ENCODE data around the gene AADACL4. TPM values are rescaled to one million over a fixed set of nuclear protein-coding genes. Genes with fewer than 3 reads are reported as not detected.

AADACL4 gene
- total RNA-seq, 2 experiments from 2014 or later: not detected

DNA sequence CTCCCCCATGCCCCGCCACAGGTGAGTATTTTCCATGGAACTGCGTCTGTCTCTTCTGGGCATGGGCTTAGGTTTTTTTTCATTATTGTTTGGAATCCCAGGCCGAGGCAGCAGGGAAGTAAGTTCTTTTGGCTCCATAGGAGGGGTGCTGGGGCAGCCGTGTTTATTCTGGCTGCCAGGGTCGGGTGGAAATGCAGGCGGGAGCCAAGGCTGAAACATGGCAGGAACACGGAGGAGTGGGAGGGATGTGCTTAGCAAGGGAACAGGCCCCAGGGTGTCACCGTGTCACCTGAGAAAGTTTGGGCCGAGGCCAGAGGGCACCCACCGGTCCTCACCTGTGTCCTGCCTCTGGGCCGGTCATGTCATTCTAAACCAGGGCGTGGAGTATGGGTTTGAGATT lies 21.4 kb upstream of the AADACL4 start:
- H3K36me3 Mint-ChIP-seq: peaks cover under 1% of the 10 kb centered on the region
- DNase-seq: no peak
- ATAC-seq (ENCODE audit: low read depth): no peak
- no peaks in the 10 kb centered on the region for H3K9me3 Mint-ChIP-seq
- H3K27me3 Mint-ChIP-seq: no peaks in the 10 kb centered on the region
- H3K27ac Mint-ChIP-seq: no peak overlapping the region
- H3K4me1 Mint-ChIP-seq: peaks cover 26% of the 10 kb centered on the region
- H3K4me3 Mint-ChIP-seq: no peak overlapping the region
- POLR2A ChIA-PET: interaction anchor here (1.4 kb wide), 1 partner anchor 112 kb away, joined by 4 read pairs; no protein-coding TSS in a partner anchor

DNA sequence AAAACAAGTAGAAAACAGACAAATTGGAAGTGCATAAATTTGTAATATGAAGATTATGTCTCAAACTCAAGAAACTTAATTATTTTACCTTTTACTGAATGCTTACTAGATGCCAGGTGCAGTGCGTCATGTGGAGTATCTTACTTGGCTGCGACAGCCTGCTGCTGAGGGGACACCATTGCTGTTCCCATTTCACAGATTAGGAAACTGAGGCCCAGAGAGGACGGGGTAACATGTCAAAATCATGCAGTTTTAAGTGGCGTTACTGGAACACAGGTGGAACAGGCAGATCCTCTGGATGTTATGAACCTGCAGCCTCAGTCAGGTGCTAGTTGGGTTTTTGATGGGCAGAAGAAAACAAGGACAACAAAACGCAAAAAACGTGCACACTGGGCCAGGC lies 18.6 kb upstream of the AADACL4 start:
- POLR2A ChIA-PET: no interaction called here
- no peaks in the 10 kb centered on the region for H3K9me3 Mint-ChIP-seq
- ATAC-seq (ENCODE audit: low read depth) (no peak), DNase-seq (no peak)
- H3K36me3 Mint-ChIP-seq: no peaks in the 10 kb centered on the region
- peaks cover 18% of the 10 kb centered on the region for H3K4me1 Mint-ChIP-seq
- no peak overlapping the region for H3K27ac Mint-ChIP-seq
- H3K4me3 Mint-ChIP-seq: no peak overlapping the region
- H3K27me3 Mint-ChIP-seq: peaks cover 2% of the 10 kb centered on the region

DNA sequence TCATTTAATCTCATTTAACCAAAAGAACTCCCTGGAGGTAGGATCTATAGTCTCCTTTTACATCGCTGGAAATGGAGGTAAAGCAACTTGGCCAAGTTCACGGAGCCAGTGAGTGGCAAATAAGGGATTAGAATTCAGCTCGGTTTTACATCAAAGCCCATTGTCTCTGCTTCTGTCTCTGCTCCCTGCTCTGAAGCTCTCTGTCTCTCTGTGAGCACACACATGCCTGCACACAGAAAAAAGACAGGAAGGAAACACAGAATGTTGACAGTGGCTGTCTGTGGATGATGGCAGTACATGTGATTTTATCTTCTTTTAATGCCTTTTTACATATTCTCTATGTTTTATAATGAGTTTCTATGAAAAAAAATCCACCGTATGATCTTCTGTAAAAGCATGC lies 17.0 kb upstream of the AADACL4 start:
- no peak overlapping the region for H3K4me3 Mint-ChIP-seq
- DNase-seq (no peak), ATAC-seq (ENCODE audit: low read depth) (no peak)
- peaks cover 10% of the 10 kb centered on the region for H3K4me1 Mint-ChIP-seq
- H3K27me3 Mint-ChIP-seq: peaks cover 2% of the 10 kb centered on the region
- no peak overlapping the region for H3K27ac Mint-ChIP-seq
- H3K9me3 Mint-ChIP-seq: no peaks in the 10 kb centered on the region
- POLR2A ChIA-PET: interaction anchor here (0.5 kb wide), 1 partner anchor 318 kb away, joined by 8 read pairs; no protein-coding TSS in a partner anchor
- no peaks in the 10 kb centered on the region for H3K36me3 Mint-ChIP-seq

DNA sequence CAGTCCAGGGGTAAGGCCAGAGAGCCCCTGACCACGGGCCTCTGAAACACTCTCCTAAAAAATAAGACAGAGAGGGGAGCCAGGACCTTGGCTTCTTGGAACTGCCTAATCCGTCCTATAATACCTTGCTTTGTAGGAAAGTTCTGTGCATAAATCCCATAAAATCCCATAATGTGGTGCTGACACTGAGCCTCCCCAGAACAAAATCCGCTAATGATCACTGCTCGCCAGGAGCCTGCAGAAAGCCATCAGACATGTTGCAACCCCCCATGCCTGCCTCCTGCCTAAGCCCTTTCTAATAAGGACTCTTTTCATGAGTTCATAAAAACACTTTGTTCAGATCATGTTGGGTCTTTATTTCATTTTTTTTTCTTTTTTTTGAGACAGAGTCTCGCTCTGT lies 16.6 kb upstream of the AADACL4 start:
- Mint-ChIP-seq H3K4me3 (no peak overlapping the region), H3K4me1 (peaks cover 10% of the 10 kb centered on the region), H3K9me3 (no peaks in the 10 kb centered on the region), H3K36me3 (no peaks in the 10 kb centered on the region), H3K27me3 (peaks cover 2% of the 10 kb centered on the region), H3K27ac (no peak overlapping the region)
- POLR2A ChIA-PET: no interaction called here
- DNase-seq (no peak), ATAC-seq (ENCODE audit: low read depth) (no peak)

DNA sequence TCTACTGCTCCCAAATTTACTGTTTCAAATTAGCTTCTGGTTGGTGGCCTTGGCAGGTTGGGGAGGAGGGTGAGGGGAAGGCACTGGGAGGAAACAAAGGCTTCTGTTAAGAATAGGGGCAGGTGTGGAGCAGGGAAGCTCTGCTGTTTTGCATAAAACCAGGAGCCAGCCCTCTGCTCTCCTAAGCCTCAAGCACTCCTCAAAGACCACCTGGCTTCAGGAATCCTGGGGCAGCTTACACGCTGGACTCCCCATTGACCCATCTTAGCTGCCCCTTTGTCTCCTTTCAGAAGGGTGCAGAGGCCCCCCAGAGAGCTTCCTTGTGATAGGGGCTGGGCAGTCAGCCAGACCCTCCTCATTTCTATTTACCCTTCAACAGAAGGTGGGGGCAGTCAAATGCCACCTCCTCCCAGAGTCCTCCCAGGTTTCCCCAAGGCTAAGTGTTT lies 14.4 kb upstream of the AADACL4 start:
- ATAC-seq (ENCODE audit: low read depth): no peak

DNA sequence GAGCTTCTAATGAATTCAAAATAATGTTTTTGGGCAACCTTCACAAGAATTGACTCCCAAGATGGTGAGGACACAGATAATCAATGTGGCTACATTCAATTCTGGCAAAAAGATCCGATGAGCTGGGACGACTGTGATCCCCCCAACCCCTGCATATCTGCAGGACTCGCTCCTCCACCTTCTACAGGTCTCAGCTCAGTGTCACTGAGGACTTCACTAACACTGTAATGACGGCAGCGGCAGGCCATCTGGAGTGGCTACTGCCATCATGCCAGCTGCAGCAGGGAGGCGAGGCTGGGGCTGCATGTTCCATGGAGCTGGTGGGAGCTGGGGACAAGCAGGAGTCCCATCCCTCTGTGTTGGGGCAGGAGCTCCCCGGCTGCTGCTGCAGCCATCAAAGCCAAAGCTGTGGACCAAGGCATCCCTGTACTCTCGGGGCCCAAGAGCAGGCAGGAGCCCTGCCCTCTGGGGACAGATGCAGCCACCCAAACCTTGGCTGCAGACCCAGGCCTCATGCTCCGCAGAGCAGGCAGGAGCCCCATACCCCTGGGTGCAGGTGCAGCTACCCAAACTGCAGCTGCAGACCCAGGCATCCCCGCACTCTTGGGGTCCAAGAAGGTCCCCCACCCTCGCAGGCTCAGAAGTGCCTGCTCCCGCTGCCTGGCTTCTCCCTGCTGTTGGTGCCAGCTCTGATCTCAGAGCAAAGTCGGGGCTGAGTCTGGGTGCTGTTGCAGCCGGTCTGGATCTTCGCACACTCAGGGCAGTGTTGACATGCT lies 13.7 kb upstream of the AADACL4 start:
- H3K9me3 Mint-ChIP-seq: no peaks in the 10 kb centered on the region
- ATAC-seq (ENCODE audit: low read depth): no peak
- no peak for DNase-seq
- no peaks in the 10 kb centered on the region for H3K36me3 Mint-ChIP-seq
- H3K27me3 Mint-ChIP-seq: peaks cover 5% of the 10 kb centered on the region
- no peak overlapping the region for H3K27ac Mint-ChIP-seq
- H3K4me1 Mint-ChIP-seq: peaks cover 17% of the 10 kb centered on the region
- POLR2A ChIA-PET: no interaction called here
- H3K4me3 Mint-ChIP-seq: no peak overlapping the region

More for the DNA sequence above, 14.4 kb upstream of the AADACL4 start:
- Mint-ChIP-seq H3K9me3 (no peaks in the 10 kb centered on the region), H3K4me3 (no peak overlapping the region), H3K27ac (no peak overlapping the region), H3K4me1 (peaks cover 17% of the 10 kb centered on the region), H3K27me3 (peaks cover 5% of the 10 kb centered on the region), H3K36me3 (no peaks in the 10 kb centered on the region)
- POLR2A ChIA-PET: no interaction called here
- DNase-seq: no peak

DNA sequence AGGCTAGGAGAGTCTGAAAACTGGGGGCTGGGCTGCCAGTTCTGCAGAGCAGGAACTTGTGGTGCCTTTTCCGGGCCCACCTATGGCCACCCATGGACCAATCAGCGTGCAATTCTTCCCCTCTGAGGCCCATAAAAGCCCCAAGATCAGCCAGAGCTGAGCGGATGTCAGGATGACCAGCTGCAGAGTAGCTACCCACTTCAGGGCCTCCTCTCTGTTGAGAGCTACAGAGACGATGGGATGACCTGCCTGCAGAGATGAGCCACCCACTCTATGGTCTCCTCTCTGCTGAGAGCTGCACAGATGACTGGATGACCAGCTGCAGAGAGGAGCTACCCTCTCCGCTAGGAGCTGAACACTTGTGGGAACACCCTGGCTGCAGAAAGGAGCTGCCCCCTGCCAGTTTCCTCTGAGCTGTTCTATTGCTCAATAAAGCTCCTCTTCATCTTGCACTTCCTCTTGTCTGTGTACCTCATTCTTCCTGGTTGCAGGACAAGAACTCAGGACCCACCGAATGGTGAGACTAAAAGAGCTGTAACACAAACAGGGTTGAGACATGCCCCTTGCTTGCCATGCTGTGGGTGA lies 12.8 kb upstream of the AADACL4 start:
- H3K27me3 Mint-ChIP-seq: peaks cover 5% of the 10 kb centered on the region
- H3K4me1 Mint-ChIP-seq: peaks cover 17% of the 10 kb centered on the region
- POLR2A ChIA-PET: interaction anchor here (1.3 kb wide), 1 partner anchor 13 kb away, joined by 4 read pairs; the partner anchor contains the start of gene DHRS3
- H3K9me3 Mint-ChIP-seq: no peaks in the 10 kb centered on the region
- H3K36me3 Mint-ChIP-seq: no peaks in the 10 kb centered on the region
- no peak for DNase-seq
- ATAC-seq (ENCODE audit: low read depth): no peak
- H3K4me3 Mint-ChIP-seq: no peak overlapping the region
- H3K27ac Mint-ChIP-seq: no peak overlapping the region

DNA sequence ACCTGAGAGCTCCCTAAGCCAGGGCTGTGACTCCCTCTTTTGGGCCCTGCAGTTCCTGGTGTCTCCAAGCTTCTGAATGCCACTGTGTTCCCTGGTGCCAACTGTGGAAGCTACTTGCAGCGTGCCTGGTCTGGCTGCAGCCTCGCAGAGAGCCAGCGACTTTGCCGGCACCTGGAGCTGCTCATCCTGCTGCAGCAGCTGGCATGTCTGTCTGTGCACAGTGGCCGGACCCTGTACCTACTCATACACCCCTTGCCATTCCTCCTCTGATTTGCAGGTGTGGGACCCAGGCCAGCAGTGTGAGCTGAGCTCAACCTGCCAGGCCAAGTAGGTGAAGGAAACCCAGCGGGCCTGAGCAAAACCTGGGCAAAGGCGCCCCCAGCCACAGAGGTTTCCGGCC lies 12.3 kb upstream of the AADACL4 start:
- H3K36me3 Mint-ChIP-seq: no peaks in the 10 kb centered on the region
- H3K9me3 Mint-ChIP-seq: no peaks in the 10 kb centered on the region
- POLR2A ChIA-PET: interaction anchor here (1.3 kb wide), 1 partner anchor 14 kb away, joined by 4 read pairs; the partner anchor contains the start of gene DHRS3
- no peak overlapping the region for H3K4me3 Mint-ChIP-seq
- H3K4me1 Mint-ChIP-seq: peaks cover 17% of the 10 kb centered on the region
- H3K27ac Mint-ChIP-seq: no peak overlapping the region
- ATAC-seq (ENCODE audit: low read depth) (no peak), DNase-seq (no peak)
- H3K27me3 Mint-ChIP-seq: peaks cover 5% of the 10 kb centered on the region

DNA sequence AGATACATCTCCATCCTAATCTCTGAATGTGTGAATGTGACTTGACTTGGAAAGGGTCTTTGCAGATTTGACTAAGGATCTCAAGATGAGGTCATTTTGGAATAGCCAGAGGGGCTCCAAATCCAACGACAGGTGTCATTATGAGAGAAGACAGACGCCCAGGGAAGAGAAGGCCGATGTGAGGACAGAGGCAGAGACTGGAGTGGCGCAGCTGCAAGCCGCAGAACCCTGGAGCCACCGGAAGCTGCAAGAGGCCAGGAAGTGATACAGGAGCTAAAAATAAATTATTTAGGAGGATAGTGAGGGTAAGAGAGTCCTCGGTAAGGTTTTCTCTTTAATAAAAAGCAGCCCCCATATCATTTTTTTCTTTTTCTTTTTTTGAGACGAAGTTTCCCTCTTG lies 9.7 kb upstream of the AADACL4 start:
- POLR2A ChIA-PET: interaction anchor here (0.6 kb wide), 1 partner anchor 830 kb away, joined by 3 read pairs; no protein-coding TSS in a partner anchor
- Mint-ChIP-seq H3K27ac (no peak overlapping the region), H3K9me3 (peaks cover under 1% of the 10 kb centered on the region), H3K4me1 (peaks cover 10% of the 10 kb centered on the region), H3K4me3 (peak overlapping the region; percentile 22), H3K36me3 (no peaks in the 10 kb centered on the region), H3K27me3 (peaks cover 6% of the 10 kb centered on the region)
- ATAC-seq (ENCODE audit: low read depth): peak; percentile 50
- DNase-seq: no peak

DNA sequence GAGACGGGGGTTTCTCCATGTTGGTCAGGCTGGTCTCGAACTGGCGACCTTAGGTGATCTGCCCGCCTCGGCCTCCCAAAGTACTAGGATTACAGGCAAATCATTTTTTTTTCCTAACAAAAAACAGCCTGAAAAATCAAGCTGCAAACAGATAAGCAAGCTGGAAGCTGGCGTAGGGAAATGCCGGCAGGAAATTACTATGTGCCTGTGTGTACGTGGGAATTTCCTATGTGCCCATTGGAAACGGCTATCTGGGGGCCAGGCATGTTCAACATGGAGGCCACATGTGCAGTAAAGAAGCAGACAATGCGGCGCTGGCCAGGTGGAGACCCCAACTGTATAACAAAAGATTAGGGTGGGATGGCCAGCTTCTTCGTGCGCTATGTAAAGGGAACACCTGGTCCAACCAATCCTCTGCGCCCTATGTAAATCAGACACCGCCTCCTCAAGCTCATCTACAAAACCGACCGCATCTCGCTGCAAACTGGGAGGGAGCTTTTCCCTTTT lies 9.1 kb upstream of the AADACL4 start:
- H3K27ac Mint-ChIP-seq: no peak overlapping the region
- ATAC-seq (ENCODE audit: low read depth) (no peak), DNase-seq (no peak)
- POLR2A ChIA-PET: interaction anchor here (0.6 kb wide), 1 partner anchor 831 kb away, joined by 3 read pairs; no protein-coding TSS in a partner anchor
- H3K4me3 Mint-ChIP-seq: no peak overlapping the region
- H3K4me1 Mint-ChIP-seq: peaks cover 10% of the 10 kb centered on the region
- peaks cover 5% of the 10 kb centered on the region for H3K27me3 Mint-ChIP-seq
- H3K36me3 Mint-ChIP-seq: no peaks in the 10 kb centered on the region
- peaks cover 6% of the 10 kb centered on the region for H3K9me3 Mint-ChIP-seq

DNA sequence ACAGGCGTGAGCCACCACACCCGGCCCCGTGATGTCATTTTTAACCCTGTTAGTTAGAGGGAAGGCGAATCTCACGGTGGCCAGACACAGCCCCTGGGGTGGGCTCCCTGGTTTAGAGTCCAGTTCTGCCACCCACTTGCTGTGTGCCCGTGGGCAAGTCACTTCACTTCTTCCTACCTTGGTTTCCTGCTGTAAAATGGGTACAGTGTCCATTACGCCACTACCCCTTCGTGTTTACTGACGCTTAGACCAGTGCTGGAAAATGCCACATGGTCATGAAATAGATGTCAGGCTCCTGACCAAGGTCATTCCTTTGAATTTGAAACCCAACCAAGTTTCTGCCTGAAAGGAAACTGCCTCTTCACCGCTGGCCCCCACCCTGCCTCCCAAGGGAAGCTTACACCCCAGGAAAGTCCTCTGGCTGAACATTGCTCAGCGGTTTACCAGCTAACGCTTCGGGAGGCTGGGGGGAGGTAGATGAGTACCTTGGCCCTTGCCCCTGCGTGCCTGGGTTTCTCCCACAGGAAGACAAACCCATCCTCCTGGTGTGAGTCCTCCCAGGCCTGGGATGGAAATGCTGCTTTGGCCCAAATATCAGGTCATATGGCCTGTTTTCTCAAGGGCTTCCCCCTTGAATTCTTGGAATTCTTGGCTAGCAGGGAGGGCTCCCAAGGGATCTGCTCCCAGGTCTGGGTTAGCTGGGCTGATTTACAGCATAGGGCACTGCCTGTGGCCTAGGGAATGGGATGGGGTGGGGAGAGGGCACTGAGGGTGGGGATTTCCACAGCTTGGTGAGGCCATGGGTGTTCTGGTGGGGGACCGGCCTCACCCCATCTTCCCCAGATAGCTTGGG lies 7.6 kb upstream of the AADACL4 start:
- Mint-ChIP-seq H3K36me3 (no peaks in the 10 kb centered on the region), H3K27ac (no peak overlapping the region), H3K27me3 (peaks cover 5% of the 10 kb centered on the region), H3K4me1 (peaks cover 9% of the 10 kb centered on the region), H3K9me3 (peaks cover 18% of the 10 kb centered on the region), H3K4me3 (no peak overlapping the region)
- ATAC-seq (ENCODE audit: low read depth) (no peak), DNase-seq (no peak)
- POLR2A ChIA-PET: interaction anchor here (0.7 kb wide), 1 partner anchor 23 kb away, joined by 4 read pairs; no protein-coding TSS in a partner anchor

DNA sequence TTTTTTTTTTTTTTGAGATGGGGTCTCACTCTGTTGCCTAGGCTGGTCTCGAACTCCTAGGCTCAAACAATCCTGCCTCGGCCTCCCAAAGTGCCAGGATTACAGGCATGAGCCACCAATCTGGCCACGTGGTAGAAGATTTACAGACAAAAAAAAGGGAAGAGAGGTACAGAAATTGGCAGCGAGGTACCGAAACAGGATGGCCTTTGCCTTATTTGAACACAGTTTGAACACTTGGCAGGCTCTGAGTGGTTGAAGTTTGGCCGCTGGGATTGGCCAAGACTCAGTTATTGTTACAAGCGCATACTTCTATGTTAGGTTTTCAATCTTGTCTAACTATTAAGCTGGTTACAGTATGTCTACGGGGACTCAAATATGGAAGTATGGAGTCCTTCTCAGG lies 6.2 kb upstream of the AADACL4 start:
- Mint-ChIP-seq H3K27me3 (peaks cover 5% of the 10 kb centered on the region), H3K27ac (no peak overlapping the region), H3K36me3 (no peaks in the 10 kb centered on the region), H3K9me3 (peaks cover 23% of the 10 kb centered on the region), H3K4me1 (peaks cover 7% of the 10 kb centered on the region), H3K4me3 (no peak overlapping the region)
- POLR2A ChIA-PET: no interaction called here
- ATAC-seq (ENCODE audit: low read depth) (no peak), DNase-seq (no peak)
